ENCODE measurements around the gene FXYD5. TPM values are rescaled to one million over a fixed set of nuclear protein-coding genes. Genes with fewer than 3 reads are reported as not detected.

The FXYD5 gene
- total RNA-seq, 1 experiment from 2014 or later: 123 TPM

DNA sequence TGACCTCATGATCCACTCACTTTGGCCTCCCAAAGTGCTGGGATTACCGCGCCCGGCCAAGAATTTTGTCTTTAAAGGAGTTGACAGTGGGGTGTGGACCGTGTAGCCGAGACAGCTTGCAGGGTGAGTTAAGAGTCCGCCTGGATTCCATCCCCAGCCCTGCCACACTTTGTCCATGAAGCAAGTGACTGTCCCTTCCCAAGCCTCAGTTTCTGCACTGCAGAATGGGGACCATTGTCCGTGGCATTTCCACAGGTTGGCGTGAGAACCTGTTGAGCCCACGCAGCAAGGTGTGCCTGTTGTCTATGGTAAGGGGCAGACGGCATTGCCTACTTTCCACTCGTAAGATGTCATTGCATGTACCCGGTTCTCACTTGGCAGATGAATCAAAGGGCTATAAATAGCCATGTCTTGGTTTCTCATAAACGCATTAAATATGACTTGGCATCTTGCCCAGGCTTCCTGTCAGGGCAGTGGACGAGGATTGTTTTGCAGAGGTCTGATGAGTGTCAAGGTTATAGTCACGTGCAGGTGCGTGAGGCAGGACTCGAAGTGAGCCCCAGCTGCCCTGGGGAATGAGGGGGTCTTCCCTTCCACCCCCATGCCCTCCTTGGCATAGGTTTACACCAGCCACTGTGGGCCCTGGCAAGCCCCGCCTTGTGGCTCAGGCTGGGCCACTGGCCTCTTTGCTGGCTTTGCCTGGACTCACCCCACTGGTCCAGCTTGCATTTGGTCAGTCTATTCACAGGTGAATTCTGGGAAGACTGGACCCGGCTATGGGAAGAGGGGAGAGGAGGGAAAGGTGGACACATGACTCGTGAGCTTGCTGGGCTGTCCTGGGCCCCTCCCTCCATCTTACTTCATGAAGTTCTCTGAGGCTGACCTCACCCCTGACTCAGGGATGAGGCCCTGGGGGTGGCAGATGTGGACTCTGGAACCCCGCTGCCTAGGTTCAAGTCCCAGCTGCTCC is 59.4 kb downstream of the FXYD5 start (continued):
- TF ChIP-seq FOSL1 (IDR thresholded peaks at IDR 0.05; ENCODE audit: low read depth) (no peak), JUND (IDR thresholded peaks at IDR 0.05) (peak; percentile 57), CEBPB (IDR thresholded peaks at IDR 0.05; ENCODE audit: low read depth) (peak; percentile 59; the same call in 1 of the 2 replicates), ZNF274 (IDR thresholded peaks at IDR 0.05; ENCODE audit: low read depth, low read length) (no peak), TCF7L2 (IDR thresholded peaks at IDR 0.05; ENCODE audit: borderline replicate concordance, extremely low read depth, insufficient read depth, insufficient read length) (peak; percentile 93), POLR2A (IDR thresholded peaks at IDR 0.05; ENCODE audit: borderline replicate concordance, extremely low read depth, insufficient read depth, insufficient read length) (no peak)
- TF ChIP-seq, protein P1, sequence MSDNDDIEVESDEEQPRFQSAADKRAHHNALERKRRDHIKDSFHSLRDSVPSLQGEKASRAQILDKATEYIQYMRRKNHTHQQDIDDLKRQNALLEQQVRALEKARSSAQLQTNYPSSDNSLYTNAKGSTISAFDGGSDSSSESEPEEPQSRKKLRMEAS (IDR thresholded peaks at IDR 0.05): peak; percentile 97
- TF ChIP-seq, protein P2, sequence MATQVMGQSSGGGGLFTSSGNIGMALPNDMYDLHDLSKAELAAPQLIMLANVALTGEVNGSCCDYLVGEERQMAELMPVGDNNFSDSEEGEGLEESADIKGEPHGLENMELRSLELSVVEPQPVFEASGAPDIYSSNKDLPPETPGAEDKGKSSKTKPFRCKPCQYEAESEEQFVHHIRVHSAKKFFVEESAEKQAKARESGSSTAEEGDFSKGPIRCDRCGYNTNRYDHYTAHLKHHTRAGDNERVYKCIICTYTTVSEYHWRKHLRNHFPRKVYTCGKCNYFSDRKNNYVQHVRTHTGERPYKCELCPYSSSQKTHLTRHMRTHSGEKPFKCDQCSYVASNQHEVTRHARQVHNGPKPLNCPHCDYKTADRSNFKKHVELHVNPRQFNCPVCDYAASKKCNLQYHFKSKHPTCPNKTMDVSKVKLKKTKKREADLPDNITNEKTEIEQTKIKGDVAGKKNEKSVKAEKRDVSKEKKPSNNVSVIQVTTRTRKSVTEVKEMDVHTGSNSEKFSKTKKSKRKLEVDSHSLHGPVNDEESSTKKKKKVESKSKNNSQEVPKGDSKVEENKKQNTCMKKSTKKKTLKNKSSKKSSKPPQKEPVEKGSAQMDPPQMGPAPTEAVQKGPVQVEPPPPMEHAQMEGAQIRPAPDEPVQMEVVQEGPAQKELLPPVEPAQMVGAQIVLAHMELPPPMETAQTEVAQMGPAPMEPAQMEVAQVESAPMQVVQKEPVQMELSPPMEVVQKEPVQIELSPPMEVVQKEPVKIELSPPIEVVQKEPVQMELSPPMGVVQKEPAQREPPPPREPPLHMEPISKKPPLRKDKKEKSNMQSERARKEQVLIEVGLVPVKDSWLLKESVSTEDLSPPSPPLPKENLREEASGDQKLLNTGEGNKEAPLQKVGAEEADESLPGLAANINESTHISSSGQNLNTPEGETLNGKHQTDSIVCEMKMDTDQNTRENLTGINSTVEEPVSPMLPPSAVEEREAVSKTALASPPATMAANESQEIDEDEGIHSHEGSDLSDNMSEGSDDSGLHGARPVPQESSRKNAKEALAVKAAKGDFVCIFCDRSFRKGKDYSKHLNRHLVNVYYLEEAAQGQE (IDR thresholded peaks at IDR 0.05; ENCODE audit: low read depth): no peak
- TF ChIP-seq, protein P3, sequence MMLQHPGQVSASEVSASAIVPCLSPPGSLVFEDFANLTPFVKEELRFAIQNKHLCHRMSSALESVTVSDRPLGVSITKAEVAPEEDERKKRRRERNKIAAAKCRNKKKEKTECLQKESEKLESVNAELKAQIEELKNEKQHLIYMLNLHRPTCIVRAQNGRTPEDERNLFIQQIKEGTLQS (IDR thresholded peaks at IDR 0.05): no peak
